HEK293T (cell line): ENCODE results near the gene STAG1.
"Not testable (repeated sequence)": the region's sequence is repeated elsewhere in the genome, so short reads cannot be mapped to it uniquely, and the experiment has no call there.

Experiments used
- CTCF ChIA-PET: fragments of 350-600 bp; formaldehyde crosslinking; extraction: SDS; loops from one replicate; lab custom pipeline; 2021; ENCODE audit warnings: antibody characterized with exemption, inconsistent platforms; lab: Yijun Ruan, JAX
- POLR2A ChIA-PET: fragments of 350-600 bp; formaldehyde crosslinking; extraction: SDS; loops from one replicate; lab custom pipeline; 2020; ENCODE audit warnings: antibody characterized with exemption, inconsistent platforms; lab: Yijun Ruan, JAX
- DNase-seq: peaks from one replicate; pipeline ENCODE4 v3.0.0; 2012; ENCODE audit warnings: mixed read lengths; ENCODE audit errors: extremely low spot score
- ARNT ChIP-seq: fragments of 450-650 bp; IDR thresholded peaks from 2 replicates; pipeline ENCODE4 v1.6.1; 2017; ENCODE audit warnings: mild to moderate bottlenecking
- BHLHE40 ChIP-seq: fragments of 450-650 bp; IDR thresholded peaks from 2 replicates; pipeline ENCODE4 v1.6.1; 2016; ENCODE audit warnings: mild to moderate bottlenecking, moderate library complexity, borderline replicate concordance
- CTBP1 ChIP-seq: fragments of 450-650 bp; IDR thresholded peaks from 2 replicates; pipeline ENCODE4 v1.6.1; 2016; ENCODE audit warnings: borderline replicate concordance
- ELF4 ChIP-seq: fragments of 450-650 bp; IDR thresholded peaks from 2 replicates; pipeline ENCODE4 v1.6.1; 2017; ENCODE audit warnings: antibody characterized with exemption
- FOXA1 ChIP-seq: fragments of 450-650 bp; IDR thresholded peaks from 2 replicates; pipeline ENCODE4 v1.6.1; 2016; ENCODE audit warnings: mild to moderate bottlenecking
- FOXK2 ChIP-seq: fragments of 450-650 bp; IDR thresholded peaks from 2 replicates; pipeline ENCODE4 v1.6.1; 2016; ENCODE audit warnings: mild to moderate bottlenecking
- FOXM1 ChIP-seq: fragments of 450-650 bp; IDR thresholded peaks from 2 replicates; pipeline ENCODE4 v1.6.1; 2017; ENCODE audit warnings: mild to moderate bottlenecking, borderline replicate concordance
- HDGF ChIP-seq: fragments of 450-650 bp; IDR thresholded peaks from 2 replicates; pipeline ENCODE4 v1.6.1; 2017; ENCODE audit warnings: antibody characterized with exemption, borderline replicate concordance
- L3MBTL2 ChIP-seq: fragments of 450-650 bp; conservative IDR thresholded peaks from 2 replicates; pipeline ENCODE4 v1.6.1; 2016; ENCODE audit warnings: mild to moderate bottlenecking
- LEF1 ChIP-seq: fragments of 450-650 bp; IDR thresholded peaks from 2 replicates; pipeline ENCODE4 v1.6.1; 2017; ENCODE audit warnings: mild to moderate bottlenecking, borderline replicate concordance
- NFRKB ChIP-seq: fragments of 450-650 bp; IDR thresholded peaks from 2 replicates; pipeline ENCODE4 v1.6.1; 2016; ENCODE audit warnings: mild to moderate bottlenecking, moderate library complexity
- PKNOX1 ChIP-seq: fragments of 450-650 bp; IDR thresholded peaks from 2 replicates; pipeline ENCODE4 v1.6.1; 2016
- SP1 ChIP-seq: fragments of 450-650 bp; IDR thresholded peaks from 2 replicates; pipeline ENCODE4 v1.6.1; 2017
- SUZ12 ChIP-seq: fragments of 450-650 bp; IDR thresholded peaks from 2 replicates; pipeline ENCODE4 v1.6.1; 2016; ENCODE audit warnings: mild to moderate bottlenecking
- TARDBP ChIP-seq: fragments of 450-650 bp; IDR thresholded peaks from 2 replicates; pipeline ENCODE4 v1.6.1; 2016
- ZNF384 ChIP-seq: fragments of 450-650 bp; IDR thresholded peaks from 2 replicates; pipeline ENCODE4 v1.6.1; 2016

The STAG1 gene

GRCh38 chr3:136343873-136344555 lies 408.2 kb downstream of the STAG1 start:
- no peak for DNase-seq
- TF ChIP-seq ARNT (no peak), PKNOX1 (no peak), NFRKB (no peak), TARDBP (no peak), SUZ12 (no peak), FOXM1 (no peak), SP1 (no peak), ELF4 (no peak), LEF1 (no peak), BHLHE40 (no peak), L3MBTL2 (no peak), FOXA1 (no peak), ZNF384 (no peak), CTBP1 (no peak), FOXK2 (no peak), HDGF (no peak)
- ChIA-PET POLR2A (no interaction called here), CTCF (interaction anchor here (0.5 kb wide), 1 partner anchor 10 kb away, joined by 3 read pairs; no protein-coding TSS in a partner anchor)

DNA sequence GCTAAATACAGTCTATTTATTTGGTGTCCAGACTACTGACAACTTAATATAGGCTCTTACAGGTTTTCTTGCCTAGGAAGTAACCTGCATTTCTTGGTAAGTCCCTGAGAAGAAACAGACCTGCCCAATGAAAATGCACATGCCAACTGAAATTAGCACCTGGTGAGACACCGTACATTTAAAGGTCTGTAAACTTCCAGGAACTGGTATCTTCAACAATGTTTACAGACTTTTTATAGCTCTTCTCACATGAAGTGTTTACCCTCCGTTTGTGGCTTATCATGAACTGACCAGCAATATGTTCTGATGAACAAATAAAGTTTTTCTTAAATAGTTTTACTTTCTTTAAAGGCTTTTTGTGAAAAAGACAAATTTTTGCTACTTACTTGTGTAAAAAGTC lies 408.7 kb downstream of the STAG1 start:
- DNase-seq, result no peak
- CTCF ChIA-PET, result interaction anchor here (0.5 kb wide), 1 partner anchor 10 kb away, joined by 3 read pairs; no protein-coding TSS in a partner anchor
- POLR2A ChIA-PET, result no interaction called here
- TF ChIP-seq SP1, result no peak
- no peak for TF ChIP-seq FOXA1
- TF ChIP-seq SUZ12, result no peak
- TF ChIP-seq NFRKB, result no peak
- no peak for TF ChIP-seq TARDBP

DNA sequence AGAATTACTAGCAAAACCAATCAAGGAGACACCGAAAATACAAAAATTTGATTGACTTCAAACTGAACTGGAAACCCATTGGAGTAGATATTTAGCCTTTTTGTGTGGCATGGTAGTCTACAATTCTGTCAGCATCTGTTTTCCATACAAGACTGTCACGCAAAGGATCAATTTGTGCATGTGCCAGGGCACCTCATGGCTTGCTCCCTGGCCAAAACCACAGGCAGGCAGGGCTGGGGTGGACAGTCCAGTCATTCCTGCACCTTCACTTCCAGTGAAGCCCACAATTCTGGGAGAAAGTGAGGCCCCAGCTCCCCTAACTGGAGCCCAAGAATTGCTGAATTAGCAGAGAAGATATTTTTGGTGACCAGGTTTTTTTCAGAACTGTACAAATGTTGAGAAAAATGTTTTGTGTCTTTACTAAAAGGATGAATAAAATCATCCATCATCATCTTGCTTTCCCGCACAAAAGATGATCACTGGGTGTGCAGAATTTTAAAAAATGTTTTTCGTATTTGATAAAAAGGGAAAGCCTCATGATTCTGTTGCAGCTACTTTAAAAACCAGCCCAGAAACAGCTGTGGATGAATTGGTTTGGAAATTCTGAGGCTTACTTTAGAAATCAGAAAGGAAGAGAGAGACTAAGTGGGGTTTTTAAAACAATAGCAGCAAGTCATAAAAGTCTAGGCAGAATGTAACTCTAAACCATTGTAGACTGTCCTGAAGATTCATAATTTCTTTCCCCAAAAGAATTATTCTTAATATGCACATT lies 415.7 kb downstream of the STAG1 start:
- TF ChIP-seq L3MBTL2, result no peak
- TF ChIP-seq ARNT, result no peak
- no peak for TF ChIP-seq CTBP1
- TF ChIP-seq BHLHE40, result no peak
- TF ChIP-seq HDGF, result no peak
- no peak for TF ChIP-seq LEF1
- TF ChIP-seq ELF4, result no peak
- TF ChIP-seq ZNF384, result no peak
- no peak for TF ChIP-seq SUZ12
- no peak for TF ChIP-seq SP1
- TF ChIP-seq PKNOX1, result no peak
- TF ChIP-seq TARDBP, result no peak
- TF ChIP-seq FOXK2, result no peak
- no peak for TF ChIP-seq NFRKB
- TF ChIP-seq FOXA1, result no peak
- TF ChIP-seq FOXM1, result no peak
- ChIA-PET CTCF (no interaction called here), POLR2A (no interaction called here)
- no peak for DNase-seq

DNA sequence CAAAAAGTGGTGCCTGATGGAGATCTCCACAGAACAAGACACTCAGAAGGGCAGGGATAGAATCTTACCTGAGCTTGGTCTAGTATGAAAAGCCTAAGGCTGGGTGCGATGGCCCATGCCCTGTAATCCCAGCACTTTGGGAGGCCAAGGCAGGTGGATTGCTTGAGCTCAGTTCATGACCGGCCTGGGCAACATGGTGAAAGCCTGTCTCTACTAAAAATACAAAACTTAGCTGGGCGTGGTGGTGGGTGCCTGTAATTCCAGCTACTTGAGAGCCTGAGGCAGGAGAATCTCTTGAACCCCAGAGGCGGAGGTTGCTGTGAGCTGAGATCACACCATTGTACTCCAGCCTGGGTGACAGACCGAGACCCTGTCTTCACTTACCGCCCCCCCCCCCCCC lies 417.5 kb downstream of the STAG1 start:
- CTCF ChIA-PET, POLR2A ChIA-PET, DNase-seq: not testable (repeated sequence)

GRCh38 chr3:136334209-136334608 lies 418.0 kb downstream of the STAG1 start:
- TF ChIP-seq BHLHE40 (no peak), PKNOX1 (no peak), ARNT (no peak), ZNF384 (no peak), SP1 (no peak), L3MBTL2 (no peak), LEF1 (no peak), ELF4 (no peak), NFRKB (no peak), FOXM1 (no peak), CTBP1 (no peak), FOXK2 (no peak), SUZ12 (no peak), TARDBP (no peak), HDGF (no peak), FOXA1 (no peak)
- CTCF ChIA-PET, result no interaction called here
- no peak for DNase-seq
- POLR2A ChIA-PET, result no interaction called here

GRCh38 chr3:136332776-136333175 lies 419.4 kb downstream of the STAG1 start:
- CTCF ChIA-PET, result interaction anchor here (0.6 kb wide), 1 partner anchor 13 kb away, joined by 3 read pairs; no protein-coding TSS in a partner anchor

More at GRCh38 chr3:136332776-136333175, 419.4 kb downstream of the STAG1 start:
- no peak for TF ChIP-seq CTBP1
- TF ChIP-seq PKNOX1, result no peak
- TF ChIP-seq LEF1, result no peak
- no peak for TF ChIP-seq L3MBTL2
- TF ChIP-seq NFRKB, result no peak
- TF ChIP-seq ZNF384, result no peak
- TF ChIP-seq ARNT, result no peak
- no peak for TF ChIP-seq ELF4
- TF ChIP-seq BHLHE40, result no peak
- TF ChIP-seq SUZ12, result no peak
- no peak for TF ChIP-seq FOXM1
- TF ChIP-seq SP1, result no peak
- TF ChIP-seq HDGF, result no peak
- no peak for TF ChIP-seq FOXK2
- no peak for TF ChIP-seq TARDBP
- TF ChIP-seq FOXA1, result no peak
- no peak for DNase-seq
- POLR2A ChIA-PET, result no interaction called here
